Adipose tissue (tissue), 3 donors: ENCODE measurements around the gene PDC. TPM values are rescaled to one million over a fixed set of nuclear protein-coding genes. Genes with fewer than 3 reads are reported as not detected.

Experiments used
- H3K27ac ChIP-seq: one replicate; pipeline ENCODE4 v1.5.1; 2013; ENCODE audit warnings: low read depth, low read length
- WGBS, 3 donors: extraction: QIAGEN DNeasy Blood & Tissue Kit; methylation state at CpG; one replicate each; pipeline ENCODE4 v1.1.7; 2013; 5-methylcytosine and 5-hydroxymethylcytosine counted together
- polyA plus RNA-seq, 3 donors: library from polyadenylated mRNA; stranded (reverse); fragments of 200-250 nt; gene quantifications; one replicate each; pipeline ENCODE4 v1.2.3, GENCODE V29; 2013
- donor health status: healthy with polysubstance abuse.
- donor health status: Bipolar disorder and iron deficiency.
- donor health status: healthy.

The PDC gene
- not detected for polyA plus RNA-seq

DNA sequence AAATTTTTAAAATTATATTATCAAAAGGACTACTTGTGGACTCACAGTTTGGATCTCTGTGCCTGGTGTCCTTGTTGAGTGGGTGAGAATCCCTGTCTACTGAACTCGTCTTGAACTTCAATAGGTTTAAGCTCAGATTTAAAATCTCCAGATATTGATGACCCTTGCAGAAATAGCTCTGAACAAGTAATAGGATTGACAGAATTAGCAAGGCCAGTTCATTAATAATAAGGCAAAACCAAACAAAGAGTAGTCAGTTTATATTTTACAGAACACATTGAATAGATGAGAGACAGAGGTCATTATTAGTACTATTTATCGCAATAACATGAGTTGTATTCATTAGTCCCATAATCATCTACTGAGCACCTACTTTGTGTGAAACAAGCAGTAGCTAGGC lies at the start of gene PDC:
PDC (minus strand) TSS at position 101 of the 400 bp plus-strand sequence. CDS start 11,655 bp downstream, outside the sequence.
- WGBS, 3 donors, result 84 to 90% (median 89%) methylated on average over 2 of the region's 2 CpGs
- no peak within 1 kb of the TSS for H3K27ac ChIP-seq

DNA sequence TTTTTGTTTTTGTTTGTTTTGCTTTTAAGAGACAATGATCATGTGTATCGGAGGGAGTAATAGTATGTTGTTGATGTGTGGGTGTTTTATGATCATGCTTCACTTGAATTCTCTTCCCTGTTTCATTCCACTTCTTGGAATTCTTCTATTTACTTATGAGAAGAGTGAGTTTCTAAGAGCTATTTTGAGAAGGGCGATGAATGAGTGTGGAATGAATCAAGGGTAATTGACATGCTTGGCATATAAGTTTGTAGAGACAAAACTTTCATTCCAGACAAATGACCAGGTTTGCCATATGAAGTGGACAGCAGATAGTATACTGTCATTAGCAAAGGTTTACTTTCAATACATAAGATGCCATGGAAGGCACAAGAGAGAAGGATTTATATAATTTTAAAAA lies 42.3 kb upstream of the PDC start:
- H3K27ac ChIP-seq, result no peak overlapping the region
- 89 to 97% (median 95%) methylated on average over 2 of the region's 2 CpGs for WGBS, 3 donors

DNA sequence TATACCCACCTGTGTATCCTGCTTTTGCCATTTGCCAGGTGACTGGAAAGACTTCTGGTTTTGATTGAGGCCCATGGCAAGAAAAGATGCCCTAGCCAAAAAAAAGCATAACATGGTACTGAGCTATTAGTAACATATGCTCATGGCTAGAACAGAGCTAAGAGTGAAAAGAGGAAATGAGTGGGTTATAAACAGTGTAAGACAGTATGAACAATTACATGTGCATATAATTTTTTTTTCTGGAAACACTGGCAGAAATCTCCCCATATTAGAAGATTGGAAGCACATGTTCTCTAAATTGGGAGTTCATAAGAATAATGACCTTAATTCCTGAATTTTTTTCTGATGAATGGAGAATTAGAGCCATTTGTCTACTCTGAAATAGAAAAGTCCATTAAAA lies 41.2 kb upstream of the PDC start:
- H3K27ac ChIP-seq, result no peak overlapping the region

DNA sequence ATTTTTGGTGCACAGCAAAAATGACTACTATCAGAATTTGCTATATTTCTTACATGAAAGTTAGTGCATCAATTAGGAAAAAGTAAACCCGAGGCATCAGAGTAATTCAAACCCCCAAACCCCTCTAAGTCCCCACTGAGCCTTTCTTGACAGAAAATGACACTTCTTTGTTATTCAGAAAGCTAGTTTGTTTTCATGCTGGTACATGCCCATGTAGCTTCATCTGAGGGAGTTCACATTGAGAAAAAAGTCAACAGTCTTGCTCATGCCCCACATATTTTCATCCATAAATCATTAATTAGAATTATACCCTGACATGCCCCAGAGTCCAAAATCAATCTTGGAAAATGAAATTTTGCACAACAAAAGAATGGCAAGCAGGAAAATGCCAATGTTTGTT lies 39.9 kb upstream of the PDC start:
- WGBS, 3 donors, result 57 to 81% (median 71%) methylated on average over 1 of the region's 1 CpG
- no peak overlapping the region for H3K27ac ChIP-seq

DNA sequence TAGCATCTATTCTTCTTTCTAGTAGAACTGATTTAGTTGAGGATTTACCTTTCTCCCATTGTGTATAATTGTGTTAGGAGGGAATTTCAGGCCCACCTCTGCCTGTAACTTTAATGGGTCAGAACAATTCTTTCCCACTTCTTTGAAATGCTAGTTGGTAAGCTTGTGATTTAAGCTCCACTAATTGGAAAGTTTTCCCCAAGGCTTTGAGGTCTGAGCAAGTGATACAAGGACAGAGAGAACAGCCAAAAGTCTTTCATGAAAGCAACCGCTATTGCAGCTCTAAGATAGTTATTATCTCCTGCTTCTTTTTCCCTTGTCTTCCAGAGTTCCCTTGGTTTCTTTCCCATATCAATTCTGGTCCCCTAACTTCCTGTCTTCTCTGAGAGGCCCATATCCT lies 38.7 kb upstream of the PDC start:
- H3K27ac ChIP-seq, result no peak overlapping the region
- WGBS, 3 donors, result 79 to 85% (median 82%) methylated on average over 1 of the region's 1 CpG

DNA sequence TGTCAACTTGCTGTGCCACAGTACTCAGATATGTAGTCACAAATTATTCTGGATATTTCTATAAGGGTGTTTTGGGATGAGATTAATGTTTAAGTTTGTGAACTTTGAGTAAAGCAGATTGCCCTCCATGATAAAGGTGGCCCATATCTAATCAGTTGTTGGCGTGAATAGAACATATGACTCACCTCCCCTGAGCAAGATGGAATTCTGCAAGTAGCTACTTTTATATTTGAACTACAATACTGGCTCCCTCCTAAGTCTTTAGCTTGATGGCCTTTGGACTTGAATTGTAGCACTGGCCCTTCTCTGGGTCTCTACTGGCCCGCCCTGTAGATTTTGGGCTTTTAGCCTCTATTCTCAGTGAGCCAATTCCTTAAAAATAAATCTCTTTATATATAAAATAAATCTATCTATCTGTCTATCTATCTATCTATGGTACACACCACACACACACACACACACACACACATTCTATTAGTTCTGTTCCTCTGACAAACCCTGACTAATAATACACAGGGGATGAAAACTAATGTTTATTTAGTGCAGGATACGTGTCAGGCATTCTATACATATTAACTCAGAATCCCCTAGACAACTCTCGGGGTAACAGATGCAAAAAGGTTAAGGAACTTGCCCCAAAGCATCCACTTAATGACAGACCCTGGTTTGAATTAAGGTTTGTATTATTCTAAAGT lies 37.9 kb upstream of the PDC start:
- H3K27ac ChIP-seq, result no peak overlapping the region
- WGBS, 3 donors, result 54 to 79% (median 69%) methylated on average over 4 of the region's 4 CpGs

DNA sequence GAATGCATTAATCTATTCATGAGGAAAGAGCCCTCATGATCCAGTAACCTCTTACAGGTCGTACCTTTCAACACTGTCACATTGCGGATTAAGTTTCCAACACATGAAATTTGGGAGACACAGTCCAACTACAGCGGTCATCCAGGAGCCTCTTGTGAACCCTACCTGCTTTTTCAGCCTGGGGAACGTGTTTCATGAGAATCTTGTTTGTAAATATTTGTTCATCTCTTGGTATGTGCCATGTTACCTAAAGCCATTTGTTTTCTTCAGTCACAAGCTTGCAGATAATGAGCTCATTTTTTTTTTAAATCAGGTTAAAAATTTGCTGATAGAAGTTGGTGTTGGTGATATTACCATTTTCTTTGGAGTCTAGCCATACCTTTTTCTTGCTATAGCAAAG lies 37.2 kb upstream of the PDC start:
- 76 to 96% (median 92%) methylated on average over 4 of the region's 4 CpGs for WGBS, 3 donors
- no peak overlapping the region for H3K27ac ChIP-seq

DNA sequence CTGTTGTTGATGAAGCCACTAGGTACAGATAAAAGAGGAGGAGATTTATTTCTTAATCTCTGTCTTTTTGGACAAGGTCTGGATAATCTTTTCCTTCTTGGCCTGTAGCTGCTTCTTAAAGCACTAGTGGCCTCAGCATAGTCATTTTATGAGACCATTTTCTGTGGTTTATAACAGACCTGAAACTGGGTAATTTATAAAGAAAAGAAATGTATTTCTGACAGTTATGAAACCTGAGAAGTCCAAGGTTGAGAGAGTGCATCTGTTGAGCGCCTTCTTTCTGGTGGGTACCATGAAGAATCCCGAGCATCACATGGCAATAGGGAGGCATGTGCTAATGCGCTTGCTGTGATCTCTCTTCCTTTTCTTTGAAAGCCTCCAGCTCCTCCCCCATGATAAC lies 36.7 kb upstream of the PDC start:
- no peak overlapping the region for H3K27ac ChIP-seq
- WGBS, 3 donors, result 95 to 99% (median 97%) methylated on average over 3 of the region's 3 CpGs

DNA sequence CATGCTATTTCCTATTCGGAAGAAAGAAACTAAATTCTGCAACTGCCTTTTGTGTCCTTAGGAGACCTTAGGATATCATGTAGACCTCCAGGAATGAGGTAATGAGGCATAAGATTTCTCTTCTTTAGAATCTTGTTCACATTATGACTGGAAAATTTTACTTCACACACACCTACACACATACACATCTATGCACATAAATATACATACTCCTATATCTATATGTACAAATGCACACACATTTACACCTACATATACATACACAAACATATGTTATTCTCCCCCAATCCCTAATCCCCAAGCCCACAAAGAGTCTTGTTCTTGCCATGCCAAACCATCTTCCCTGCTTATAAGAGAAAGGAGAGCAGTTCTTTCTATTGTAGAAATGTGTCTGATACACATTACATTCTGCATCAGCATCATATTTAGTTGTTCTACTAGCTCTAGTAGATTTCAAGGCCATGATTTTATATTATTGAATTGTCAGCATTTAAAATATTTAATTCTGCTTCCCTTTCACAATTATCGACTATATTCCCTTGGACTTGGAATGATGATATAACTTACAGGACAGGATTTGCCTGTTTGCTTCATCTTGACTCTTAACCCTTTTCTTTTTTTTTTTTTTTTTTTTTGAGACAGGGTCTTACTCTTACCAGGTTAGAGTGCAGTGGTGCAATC lies 35.4 kb upstream of the PDC start:
- no peak overlapping the region for H3K27ac ChIP-seq
- WGBS, 3 donors, result 81 to 86% (median 82%) methylated on average over 2 of the region's 2 CpGs

DNA sequence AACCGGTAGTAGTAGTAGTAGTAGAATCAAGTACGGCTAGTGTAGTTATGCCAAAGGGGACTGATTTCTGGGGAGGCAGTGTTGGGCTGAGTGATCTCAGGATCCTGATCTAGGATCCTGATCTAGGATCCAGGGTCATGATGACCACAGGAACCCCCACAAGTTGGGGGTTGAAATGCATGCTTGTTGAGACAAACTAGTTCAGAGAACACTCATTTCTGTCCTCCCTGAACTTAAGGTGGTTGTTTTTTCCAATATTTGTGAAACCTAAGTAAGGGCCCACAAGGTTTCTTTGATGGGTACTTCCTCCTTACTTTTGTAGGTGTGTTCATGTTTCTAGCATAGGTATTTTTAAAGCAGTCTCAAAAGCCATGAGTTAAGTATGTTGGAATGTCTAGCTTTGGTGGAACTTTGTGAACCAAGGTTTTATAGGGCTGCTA lies 33.9 kb upstream of the PDC start:
- 76 to 95% (median 76%) methylated on average over 2 of the region's 2 CpGs for WGBS, 3 donors
- H3K27ac ChIP-seq, result no peak overlapping the region

DNA sequence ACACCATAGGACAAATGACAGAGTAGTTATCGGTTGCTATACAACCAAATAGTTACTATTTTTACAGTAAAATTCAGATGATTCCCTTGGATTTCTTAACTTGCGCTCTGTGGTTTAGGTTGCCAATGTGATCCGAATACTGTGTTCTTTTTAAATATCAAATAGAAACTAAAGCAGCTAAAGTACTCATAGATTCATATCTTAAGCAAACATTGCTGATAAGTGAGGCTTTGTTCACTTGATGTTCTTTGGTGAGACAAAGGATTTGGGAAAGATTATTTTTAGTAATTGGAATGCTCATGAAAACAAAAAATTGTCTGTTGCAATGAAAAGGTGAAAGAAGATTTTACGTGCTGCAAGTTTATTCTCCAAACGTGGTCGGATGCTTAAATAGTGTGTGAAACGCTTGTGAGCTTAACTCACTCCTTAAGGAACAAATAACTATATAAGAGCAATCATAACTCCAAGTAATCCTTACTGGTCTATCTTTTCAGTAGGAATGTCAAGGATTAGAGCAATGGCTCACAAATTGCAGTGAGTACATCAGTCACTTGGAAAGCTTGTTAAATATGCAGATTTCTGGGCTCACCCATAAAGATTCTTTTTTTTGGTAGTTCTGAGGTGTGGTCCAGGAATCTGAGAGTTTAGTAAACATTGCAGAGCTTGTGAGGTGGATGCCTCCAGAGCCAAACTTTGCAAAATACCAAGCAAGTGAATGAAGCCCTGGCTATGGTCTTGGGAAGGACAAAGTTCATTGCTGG lies 31.8 kb upstream of the PDC start:
- no peak overlapping the region for H3K27ac ChIP-seq
- WGBS, 3 donors, result 61 to 91% (median 90%) methylated on average over 7 of the region's 7 CpGs

DNA sequence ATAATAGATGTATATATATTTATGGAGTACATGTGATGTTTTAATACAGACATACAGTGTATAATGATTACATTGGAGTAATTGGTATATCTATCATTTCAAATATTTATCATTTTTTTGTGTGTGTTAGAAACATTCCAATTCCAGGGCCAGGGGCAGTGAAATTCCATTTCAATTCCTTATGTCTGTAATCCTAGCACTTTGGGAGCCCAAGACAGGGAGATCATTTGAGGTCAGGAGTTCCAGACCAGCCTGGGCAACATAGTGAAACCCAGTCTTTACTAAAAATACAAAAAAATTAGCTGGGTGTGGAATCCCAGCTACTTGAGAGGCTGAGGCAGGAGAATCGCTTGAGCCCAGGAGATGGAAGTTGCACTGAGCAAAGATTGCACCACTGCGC lies 30.4 kb upstream of the PDC start:
- WGBS, 3 donors, result 93 to 100% (median 98%) methylated on average over 2 of the region's 2 CpGs
- no peak overlapping the region for H3K27ac ChIP-seq

DNA sequence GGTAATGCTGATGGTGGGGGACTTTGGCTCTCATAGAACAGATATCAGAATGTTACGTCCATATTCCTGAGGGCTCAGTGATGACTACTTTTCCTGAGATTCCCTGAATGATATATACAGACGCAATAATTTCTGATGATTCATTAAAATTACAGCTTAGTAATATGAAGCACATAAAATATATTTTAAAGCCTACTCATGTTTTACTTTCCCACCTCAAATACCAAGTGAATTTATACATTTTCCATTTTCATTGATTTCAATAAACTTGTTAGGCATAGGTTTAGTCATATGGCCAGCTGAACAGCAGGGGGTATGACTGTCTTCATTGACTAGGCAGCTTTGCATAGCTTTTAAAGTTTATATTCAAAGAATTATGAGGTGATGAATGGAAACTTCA lies 26.2 kb upstream of the PDC start:
- H3K27ac ChIP-seq, result no peak overlapping the region
- WGBS, 3 donors, result 90 to 91% (median 91%) methylated on average over 2 of the region's 2 CpGs

DNA sequence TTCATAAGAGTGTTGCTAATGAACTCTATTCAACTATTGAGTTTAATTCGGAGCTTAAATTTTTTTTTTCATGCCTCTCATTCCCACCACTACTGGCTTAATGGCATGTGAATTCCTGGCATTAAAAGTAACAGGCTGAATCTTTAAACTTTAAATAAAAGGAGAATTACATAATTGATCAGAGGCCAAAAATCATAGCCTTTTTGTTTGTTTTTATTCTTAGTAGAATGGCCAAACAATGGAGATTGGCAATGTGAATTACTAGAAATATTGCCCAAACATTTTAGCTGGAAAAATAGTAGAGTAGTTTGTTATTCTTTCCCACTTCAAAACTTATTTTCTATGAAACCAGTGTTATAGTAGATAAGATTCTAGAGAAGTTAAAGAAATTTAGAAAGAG lies 25.1 kb upstream of the PDC start:
- WGBS, 3 donors, result 85 to 93% (median 87%) methylated on average over 1 of the region's 1 CpG
- H3K27ac ChIP-seq, result no peak overlapping the region

DNA sequence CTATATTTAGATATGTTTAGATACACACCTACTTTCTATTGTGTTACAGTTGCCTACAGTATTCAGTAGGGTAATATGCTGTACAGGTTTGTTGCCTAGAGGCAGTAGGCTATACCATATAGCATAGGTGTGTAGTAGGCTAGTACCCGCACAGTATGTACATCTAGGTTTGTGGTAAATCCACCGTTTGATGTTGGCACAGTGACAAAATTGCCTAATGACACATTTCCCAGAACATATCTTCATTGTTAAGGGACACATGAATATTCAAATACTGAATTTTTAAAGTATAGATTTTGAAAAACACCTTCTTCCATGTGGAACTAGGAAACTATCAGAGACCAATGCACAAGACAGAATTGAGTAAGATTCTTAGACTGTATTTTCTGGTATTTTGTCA lies 22.6 kb upstream of the PDC start:
- 31 to 56% (median 51%) methylated on average over 2 of the region's 2 CpGs for WGBS, 3 donors

DNA sequence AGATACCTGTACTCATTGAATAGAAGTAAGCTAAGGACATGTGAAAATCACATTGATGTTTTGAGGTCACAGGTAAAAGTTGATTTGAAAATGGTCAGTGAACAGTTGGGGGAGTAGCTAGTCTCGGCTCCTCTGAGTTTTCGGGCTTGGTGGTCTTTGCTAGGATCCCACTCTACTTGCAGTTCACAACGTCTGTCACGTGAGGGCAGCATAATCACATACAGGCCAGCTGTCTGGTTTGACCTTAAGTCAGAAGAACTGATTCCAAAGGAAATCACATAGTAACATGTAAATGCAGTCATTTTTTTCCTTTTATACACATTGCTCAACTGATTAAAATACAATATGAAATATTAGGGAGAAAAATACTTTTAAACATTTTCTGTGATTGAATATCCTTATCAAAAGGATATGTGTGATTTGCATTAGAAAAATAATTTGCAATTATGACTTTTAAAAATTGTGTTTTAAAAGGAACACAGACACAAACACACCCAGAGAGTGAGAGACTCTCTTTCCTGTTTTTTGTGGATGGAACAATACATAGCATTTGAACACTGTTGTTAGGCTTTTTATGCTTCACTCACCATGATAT lies 21.8 kb upstream of the PDC start:
- H3K27ac ChIP-seq, result no peak overlapping the region
- WGBS, 3 donors, result 4% methylated on average over 4 of the region's 4 CpGs

More for the DNA sequence above, 22.6 kb upstream of the PDC start:
- no peak overlapping the region for H3K27ac ChIP-seq

DNA sequence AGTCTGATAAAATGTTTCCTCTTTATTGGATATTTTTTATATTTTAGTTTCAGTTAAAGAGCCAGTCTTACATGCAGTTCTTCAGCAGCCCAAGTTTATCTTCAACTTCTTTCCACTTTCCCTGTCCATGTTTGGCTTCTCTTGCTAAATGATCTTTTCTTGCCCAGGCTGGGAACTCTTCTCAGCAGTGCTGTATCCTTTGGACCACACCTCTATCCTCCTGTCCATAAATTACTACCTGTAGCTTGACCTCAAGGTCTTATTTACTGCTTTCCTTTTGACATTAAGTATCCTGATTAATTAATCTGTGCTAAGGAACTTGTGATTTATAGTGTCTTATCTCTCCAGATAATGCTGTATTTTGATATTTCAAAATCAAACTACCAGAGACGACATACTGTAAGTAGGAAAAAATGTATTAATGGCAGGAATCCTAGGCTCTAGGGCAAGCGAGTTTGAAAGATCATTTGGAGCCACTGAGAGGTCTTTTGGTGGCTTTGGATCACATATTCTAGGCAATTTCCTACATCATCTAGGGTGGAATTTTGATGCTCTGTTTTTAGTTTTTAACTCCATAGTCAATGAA lies 20.5 kb upstream of the PDC start:
- 48 to 55% (median 49%) methylated on average over 2 of the region's 2 CpGs for WGBS, 3 donors
- no peak overlapping the region for H3K27ac ChIP-seq

DNA sequence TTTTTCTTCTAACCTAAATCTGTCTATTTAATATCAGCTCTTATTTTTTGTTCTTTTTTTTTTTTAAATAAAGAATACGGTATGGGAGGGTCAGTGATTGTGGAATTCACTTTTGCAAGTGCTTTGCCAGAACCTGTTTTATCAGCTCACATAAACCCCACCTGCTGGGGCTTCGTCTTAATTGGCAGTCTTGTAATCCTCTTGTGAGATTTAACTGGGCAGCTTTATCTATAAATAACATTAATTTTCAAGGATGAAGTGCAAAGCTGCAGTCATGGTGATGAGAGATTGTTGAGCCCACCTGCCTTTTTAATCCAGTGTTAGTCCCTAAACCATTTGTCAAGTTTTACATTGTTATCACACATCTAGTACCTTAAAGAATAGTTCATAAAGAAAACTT lies 18.2 kb upstream of the PDC start:
- 53 to 82% (median 75%) methylated on average over 2 of the region's 2 CpGs for WGBS, 3 donors
- H3K27ac ChIP-seq, result no peak overlapping the region
